ENCODE data around the gene KCNMB1. TPM values are rescaled to one million over a fixed set of nuclear protein-coding genes. Genes with fewer than 3 reads are reported as not detected.

KCNMB1 gene
- total RNA-seq, 1 donor from 2014 or later = 1.1 TPM

DNA sequence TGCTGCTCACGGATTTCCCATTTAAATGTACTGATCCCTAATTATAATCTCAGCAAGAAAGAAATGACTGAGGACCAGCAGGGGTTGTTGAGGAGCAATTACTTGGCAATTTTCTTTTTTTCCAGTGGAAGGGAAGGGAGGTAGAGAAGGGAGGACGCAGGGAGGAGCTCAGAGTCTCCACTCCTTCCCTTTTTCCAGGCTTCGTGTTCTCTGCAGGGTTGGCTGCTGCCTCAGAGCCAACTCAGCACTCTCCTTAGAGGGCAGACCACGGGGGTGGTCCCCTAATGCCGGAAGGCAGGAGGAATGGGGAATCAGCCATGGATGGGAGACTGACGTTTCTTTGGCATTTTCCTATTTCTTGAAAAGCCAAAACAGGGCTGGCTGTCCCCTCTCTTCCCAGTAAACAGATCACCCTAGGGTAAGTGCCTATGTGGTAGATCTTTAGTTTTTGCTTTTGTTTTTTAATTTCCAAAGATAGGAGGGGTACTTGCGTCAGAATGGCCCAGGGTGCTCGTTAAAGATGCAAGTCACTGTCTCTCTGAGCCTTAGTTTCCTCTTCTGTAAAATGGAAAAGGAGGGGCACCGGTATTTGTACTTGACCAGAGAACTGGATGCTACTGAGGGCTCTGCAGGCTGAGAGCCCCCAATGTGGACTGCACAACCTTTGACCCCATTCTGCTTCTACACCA, 52.0 kb downstream of the KCNMB1 start:
- Mint-ChIP-seq H3K4me3 (ENCODE audit: unreplicated experiment) (no peak overlapping the region), H3K36me3 (ENCODE audit: low read depth, unreplicated experiment) (no peaks in the 10 kb centered on the region), H3K4me1 (ENCODE audit: unreplicated experiment) (peaks cover 10% of the 10 kb centered on the region), H3K27me3 (ENCODE audit: unreplicated experiment) (peaks cover 3% of the 10 kb centered on the region), H3K9me3 (ENCODE audit: unreplicated experiment) (no peaks in the 10 kb centered on the region), H3K27ac (ENCODE audit: unreplicated experiment) (no peak overlapping the region)
- DNase-seq (ENCODE audit: low spot score) = no peak
- no peak for TF ChIP-seq CTCF (IDR thresholded peaks at IDR 0.05; ENCODE audit: unreplicated experiment)

GRCh38 chr5:170336065-170336464, 53.1 kb downstream of the KCNMB1 start:
- H3K4me3 Mint-ChIP-seq (ENCODE audit: unreplicated experiment) = no peak overlapping the region
- H3K9me3 Mint-ChIP-seq (ENCODE audit: unreplicated experiment) = no peaks in the 10 kb centered on the region
- H3K27me3 Mint-ChIP-seq (ENCODE audit: unreplicated experiment) = peaks cover 3% of the 10 kb centered on the region
- H3K27ac Mint-ChIP-seq (ENCODE audit: unreplicated experiment) = no peak overlapping the region
- H3K36me3 Mint-ChIP-seq (ENCODE audit: low read depth, unreplicated experiment) = no peaks in the 10 kb centered on the region
- no peak for TF ChIP-seq CTCF (IDR thresholded peaks at IDR 0.05; ENCODE audit: unreplicated experiment)
- DNase-seq (ENCODE audit: low spot score) = no peak
- peaks cover 17% of the 10 kb centered on the region for H3K4me1 Mint-ChIP-seq (ENCODE audit: unreplicated experiment)

GRCh38 chr5:170334626-170335025, 54.5 kb downstream of the KCNMB1 start:
- no peak for TF ChIP-seq CTCF (IDR thresholded peaks at IDR 0.05; ENCODE audit: unreplicated experiment)
- Mint-ChIP-seq H3K27ac (ENCODE audit: unreplicated experiment) (no peak overlapping the region), H3K4me1 (ENCODE audit: unreplicated experiment) (peaks cover 23% of the 10 kb centered on the region), H3K27me3 (ENCODE audit: unreplicated experiment) (peaks cover 3% of the 10 kb centered on the region), H3K4me3 (ENCODE audit: unreplicated experiment) (no peak overlapping the region), H3K9me3 (ENCODE audit: unreplicated experiment) (no peaks in the 10 kb centered on the region), H3K36me3 (ENCODE audit: low read depth, unreplicated experiment) (no peaks in the 10 kb centered on the region)
- no peak for DNase-seq (ENCODE audit: low spot score)

DNA sequence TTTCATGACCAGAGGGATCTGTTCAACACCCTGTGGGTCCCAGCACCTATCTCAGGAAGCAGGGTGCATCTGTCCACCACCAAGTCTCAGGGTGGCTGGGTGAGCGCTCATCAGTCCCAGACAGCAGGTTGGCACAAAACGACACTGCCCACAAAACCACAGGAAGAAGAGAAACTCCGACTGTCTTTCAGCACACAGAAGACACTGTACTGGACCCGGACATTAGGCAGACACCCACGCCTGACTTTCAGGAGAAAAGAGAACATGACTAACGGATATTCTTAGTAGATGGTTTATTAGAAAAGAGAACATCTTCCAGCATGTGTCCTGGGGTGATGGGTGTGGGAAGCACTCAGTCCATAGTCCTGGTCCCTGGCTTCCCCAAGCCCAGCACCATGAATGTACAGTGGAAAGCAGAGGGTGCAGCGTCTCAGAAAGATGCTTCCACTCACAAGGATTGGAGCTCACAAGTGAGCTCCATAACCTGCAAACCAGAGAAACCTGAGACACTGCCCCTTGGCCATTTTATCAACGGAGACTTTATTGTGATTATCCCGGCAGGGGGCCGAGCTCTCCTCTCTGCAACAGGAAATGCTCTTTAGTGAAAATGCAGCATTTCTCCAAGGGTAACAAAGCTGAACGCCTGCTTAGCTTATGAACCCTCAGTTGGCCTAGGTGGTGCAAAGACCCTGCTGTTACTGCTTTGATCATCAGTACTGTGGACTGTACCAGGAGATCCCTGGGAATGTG, 55.8 kb downstream of the KCNMB1 start:
- DNase-seq (ENCODE audit: low spot score) = no peak
- H3K4me3 Mint-ChIP-seq (ENCODE audit: unreplicated experiment) = no peak overlapping the region
- H3K4me1 Mint-ChIP-seq (ENCODE audit: unreplicated experiment) = peaks cover 23% of the 10 kb centered on the region
- H3K9me3 Mint-ChIP-seq (ENCODE audit: unreplicated experiment) = no peaks in the 10 kb centered on the region
- H3K27ac Mint-ChIP-seq (ENCODE audit: unreplicated experiment) = no peak overlapping the region
- H3K27me3 Mint-ChIP-seq (ENCODE audit: unreplicated experiment) = peaks cover 3% of the 10 kb centered on the region
- no peak for TF ChIP-seq CTCF (IDR thresholded peaks at IDR 0.05; ENCODE audit: unreplicated experiment)
- H3K36me3 Mint-ChIP-seq (ENCODE audit: low read depth, unreplicated experiment) = no peaks in the 10 kb centered on the region

DNA sequence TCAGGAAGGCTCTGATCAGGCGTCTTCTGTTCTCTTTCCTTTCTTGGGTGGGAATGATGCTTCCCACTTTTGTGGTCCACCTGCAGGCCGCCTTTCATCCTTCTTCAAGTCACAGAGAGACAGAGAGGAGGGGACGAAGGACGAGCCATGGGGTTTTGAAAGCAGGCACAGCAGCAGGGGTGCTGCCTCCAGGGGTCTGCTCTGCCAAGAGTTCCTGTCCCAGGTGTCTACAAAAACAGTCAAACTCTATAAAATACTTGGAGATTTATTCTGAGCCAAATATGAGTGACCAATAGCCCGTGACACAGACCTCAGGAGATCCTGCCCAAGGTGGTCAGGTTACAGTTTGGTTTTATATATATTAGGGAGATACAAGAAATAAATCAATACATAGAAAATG, 57.1 kb downstream of the KCNMB1 start:
- Mint-ChIP-seq H3K9me3 (ENCODE audit: unreplicated experiment) (no peaks in the 10 kb centered on the region), H3K4me3 (ENCODE audit: unreplicated experiment) (no peak overlapping the region), H3K27ac (ENCODE audit: unreplicated experiment) (no peak overlapping the region), H3K4me1 (ENCODE audit: unreplicated experiment) (peaks cover 23% of the 10 kb centered on the region), H3K27me3 (ENCODE audit: unreplicated experiment) (peaks cover 2% of the 10 kb centered on the region), H3K36me3 (ENCODE audit: low read depth, unreplicated experiment) (no peaks in the 10 kb centered on the region)
- no peak for DNase-seq (ENCODE audit: low spot score)
- TF ChIP-seq CTCF (IDR thresholded peaks at IDR 0.05; ENCODE audit: unreplicated experiment) = no peak

All from endothelial cell (in vitro differentiated cells).